ENCODE data around the gene ZNF525. TPM values are rescaled to one million over a fixed set of nuclear protein-coding genes. Genes with fewer than 3 reads are reported as not detected.
"Not testable (repeated sequence)": the region's sequence is repeated elsewhere in the genome, so short reads cannot be mapped to it uniquely, and the experiment has no call there.

The ZNF525 gene
- total RNA-seq, 1 experiment from 2014 or later = 37.7 TPM

- Mint-ChIP-seq H3K4me1 (peaks cover 28 to 29% of the 10 kb centered on the region in 2 experiments), H3K36me3 (ENCODE audit: insufficient read depth in 1 of 3, low read depth in 3 of 3) (peaks cover 15 to 27% (median 21%) of the 10 kb centered on the region in 3 experiments), H3K27ac (peak within 1 kb of the TSS; percentile 80 to 93 (median 87); a peak in 5 of 7 replicates), H3K9me3 (peaks cover 3 to 5% of the 10 kb centered on the region in 2 experiments; a peak in 2 of 5 replicates), H3K4me3 (peak within 1 kb of the TSS; percentile 97 to 99), H3K27me3 (ENCODE audit: low read depth) (no peaks in the 10 kb centered on the region; the same call in 1 of the 2 replicates)
- H3K79me2 ChIP-seq (ENCODE audit: insufficient read depth, low read length) = no peaks in the 10 kb centered on the region
- peak within 1 kb of the TSS; percentile 18 for H3K9ac ChIP-seq (ENCODE audit: extremely low read depth, insufficient read length, low read length)
- H2BK120ac ChIP-seq (ENCODE audit: low read depth, low read length, poor library complexity, severe bottlenecking) = no peak within 1 kb of the TSS
- H2AFZ ChIP-seq (ENCODE audit: low read length) = peak within 1 kb of the TSS; percentile 41
- no CpG with 5 or more reads among the region's 58 CpGs for WGBS (ENCODE audit: extremely low coverage, insufficient read length, low lambda C conversion rate)
- H4K91ac ChIP-seq (ENCODE audit: insufficient read length, low read depth, low read length) = no peak within 1 kb of the TSS
- no peak within 1 kb of the TSS for H2AK5ac ChIP-seq (ENCODE audit: insufficient read length, low read length)
- no peak within 1 kb of the TSS for H3K27ac ChIP-seq (ENCODE audit: insufficient read length, low read depth, low read length)
- H3K56ac ChIP-seq (ENCODE audit: insufficient read length, low read depth, low read length) = no peak within 1 kb of the TSS
- peak within 1 kb of the TSS; percentile 53 for H3K4me2 ChIP-seq (ENCODE audit: insufficient read depth, insufficient read length, low read length)
- H3K23ac ChIP-seq (ENCODE audit: insufficient read length, low read depth, low read length) = no peak within 1 kb of the TSS
- DNase-seq = peak; percentile 94
- H3T11ph ChIP-seq (ENCODE audit: low read length) = no peak within 1 kb of the TSS
- no peak within 1 kb of the TSS for H4K5ac ChIP-seq (ENCODE audit: insufficient read length, low read depth, low read length)
- no peaks in the 10 kb centered on the region for H3K27me3 ChIP-seq (ENCODE audit: insufficient read depth, low read length)
- H4K20me1 ChIP-seq (ENCODE audit: control insufficient read depth, insufficient read depth, insufficient read length) = no peaks in the 10 kb centered on the region
- no peaks in the 10 kb centered on the region for H3K79me1 ChIP-seq (ENCODE audit: insufficient read depth, low read depth, low read length, poor library complexity, severe bottlenecking)
- peak; percentile 58 for TF ChIP-seq CTCF (conservative IDR thresholded peaks at IDR 0.05)
- no peak within 1 kb of the TSS for H3K4ac ChIP-seq (ENCODE audit: low read depth, low read length)
- no peak within 1 kb of the TSS for H2BK20ac ChIP-seq (ENCODE audit: low read depth, low read length, poor library complexity, severe bottlenecking)
- H3K14ac ChIP-seq (ENCODE audit: insufficient read depth, low read length) = no peak within 1 kb of the TSS
- H2BK12ac ChIP-seq (ENCODE audit: insufficient read length, low read depth, low read length) = no peak within 1 kb of the TSS
- no peak within 1 kb of the TSS for H4K8ac ChIP-seq (replicated peaks; ENCODE audit: insufficient read length, low read depth, low read length)
- H2BK15ac ChIP-seq (ENCODE audit: low read depth, low read length) = no peak within 1 kb of the TSS
- no peak within 1 kb of the TSS for H3K18ac ChIP-seq (ENCODE audit: insufficient read length, low read depth, low read length)
- H3K9me3 ChIP-seq (ENCODE audit: control insufficient read depth, low read depth, low read length) = no peaks in the 10 kb centered on the region
- peaks cover 12% of the 10 kb centered on the region for H3K23me2 ChIP-seq (ENCODE audit: insufficient read length, low read depth, low read length, poor library complexity, severe bottlenecking)
- no peaks in the 10 kb centered on the region; the same call in 1 of the 2 replicates for H3K4me1 ChIP-seq (ENCODE audit: insufficient read depth, low read length)
- no peak within 1 kb of the TSS for H2BK5ac ChIP-seq (ENCODE audit: insufficient read length, low read length)
Measured at GRCh38 chr19:53394974-53395839, 29.7 kb downstream of the ZNF525 start, which contains the start of gene ZNF765. Gene ZNF765 (plus strand): TSS chr19:53395149. CDS start chr19:53398016, 2,867 bp downstream.

DNA sequence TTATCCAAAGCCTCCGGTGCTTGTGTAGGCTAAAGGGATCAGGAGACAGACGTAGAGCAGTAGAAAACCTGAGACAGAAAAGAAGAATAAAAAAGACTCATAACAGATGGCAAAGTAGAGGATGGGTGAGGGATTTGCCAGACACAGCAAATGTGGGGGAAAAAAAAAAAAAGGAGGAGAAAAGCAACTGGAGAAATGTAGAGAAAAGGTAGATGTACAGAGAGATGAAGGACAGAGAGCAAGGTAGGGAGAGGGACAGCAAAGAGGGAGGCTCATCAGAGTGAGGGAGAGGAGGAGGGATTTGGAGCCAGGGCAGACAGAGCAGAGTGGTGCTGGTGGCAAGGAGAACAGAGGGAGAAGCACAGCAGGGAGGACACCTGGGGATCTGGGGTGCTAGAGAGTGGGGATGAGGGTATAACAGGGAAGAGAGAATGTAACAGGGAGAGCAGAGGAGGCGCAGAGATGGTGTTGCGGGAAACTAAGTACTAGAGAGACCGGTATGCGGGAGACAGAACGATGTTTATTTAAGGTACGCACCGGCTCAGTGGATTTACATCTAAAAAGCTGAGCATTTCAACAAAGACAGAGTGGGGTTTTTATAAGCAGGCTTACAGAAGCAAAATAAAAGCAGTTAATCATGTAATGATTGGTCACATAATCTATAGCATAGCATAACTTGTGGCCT, 30.5 kb downstream of the ZNF525 start:
- not testable (repeated sequence) for H3K4ac ChIP-seq (ENCODE audit: low read depth, low read length); H3K56ac ChIP-seq (ENCODE audit: insufficient read length, low read depth, low read length); H3K9me3 ChIP-seq (ENCODE audit: control insufficient read depth, low read depth, low read length)

More for the DNA sequence above, 30.5 kb downstream of the ZNF525 start:
- H4K8ac ChIP-seq (replicated peaks; ENCODE audit: insufficient read length, low read depth, low read length); H2BK120ac ChIP-seq (ENCODE audit: low read depth, low read length, poor library complexity, severe bottlenecking); H3K27me3 Mint-ChIP-seq (ENCODE audit: low read depth); H4K20me1 ChIP-seq (ENCODE audit: control insufficient read depth, insufficient read depth, insufficient read length); H3K9ac ChIP-seq (ENCODE audit: extremely low read depth, insufficient read length, low read length); H3K18ac ChIP-seq (ENCODE audit: insufficient read length, low read depth, low read length); H2BK20ac ChIP-seq (ENCODE audit: low read depth, low read length, poor library complexity, severe bottlenecking); H2AK5ac ChIP-seq (ENCODE audit: insufficient read length, low read length); H3T11ph ChIP-seq (ENCODE audit: low read length); H4K91ac ChIP-seq (ENCODE audit: insufficient read length, low read depth, low read length); H2BK15ac ChIP-seq (ENCODE audit: low read depth, low read length); H3K79me2 ChIP-seq (ENCODE audit: insufficient read depth, low read length); H3K9me3 Mint-ChIP-seq; H3K4me1 ChIP-seq (ENCODE audit: insufficient read depth, low read length); DNase-seq; H3K27ac ChIP-seq (ENCODE audit: insufficient read length, low read depth, low read length); H3K79me1 ChIP-seq (ENCODE audit: insufficient read depth, low read depth, low read length, poor library complexity, severe bottlenecking); H2BK12ac ChIP-seq (ENCODE audit: insufficient read length, low read depth, low read length); H4K5ac ChIP-seq (ENCODE audit: insufficient read length, low read depth, low read length); H2AFZ ChIP-seq (ENCODE audit: low read length); H3K27me3 ChIP-seq (ENCODE audit: insufficient read depth, low read length); H2BK5ac ChIP-seq (ENCODE audit: insufficient read length, low read length); H3K23ac ChIP-seq (ENCODE audit: insufficient read length, low read depth, low read length); H3K14ac ChIP-seq (ENCODE audit: insufficient read depth, low read length): not testable (repeated sequence)
- WGBS (ENCODE audit: extremely low coverage, insufficient read length, low lambda C conversion rate) = no CpG with 5 or more reads among the region's 9 CpGs
- Histone ChIP-seq H3K4me2 (ENCODE audit: insufficient read depth, insufficient read length, low read length) (peak overlapping the region; percentile 53), H3K23me2 (ENCODE audit: insufficient read length, low read depth, low read length, poor library complexity, severe bottlenecking) (peaks cover 12% of the 10 kb centered on the region)
- H3K36me3 Mint-ChIP-seq (ENCODE audit: insufficient read depth in 1 of 3, low read depth in 3 of 3) = peaks cover 18 to 26% (median 25%) of the 10 kb centered on the region in 3 experiments
- peaks cover 28 to 29% of the 10 kb centered on the region in 2 experiments for H3K4me1 Mint-ChIP-seq
- peak overlapping the region in 1 of 3 experiments; percentile 86; a peak in 4 of 7 replicates for H3K27ac Mint-ChIP-seq
- H3K4me3 Mint-ChIP-seq = peak overlapping the region; percentile 97 to 99
